G401 (cell line): ENCODE measurements around the gene NAB1. TPM values are rescaled to one million over a fixed set of nuclear protein-coding genes. Genes with fewer than 3 reads are reported as not detected.
"Not testable (repeated sequence)": the region's sequence is repeated elsewhere in the genome, so short reads cannot be mapped to it uniquely, and the experiment has no call there.

Source experiments
- DNase-seq: peaks from one replicate; pipeline ENCODE4 v3.0.0-alpha.2; 2015; ENCODE audit warnings: low spot score
- in situ Hi-C: cut with HindIII; loops from 2 replicates; pipeline ENCODE4 v1.10.0; 2016; ENCODE audit warnings: low sequenced_read_pairs, mixed read lengths
- total RNA-seq: library from RNA; depleted of rRNA; stranded (reverse); fragments of >200 nt; shearing (Covaris generic); gene quantifications from 2 replicates; pipeline ENCODE4 v1.2.3, GENCODE V29; 2014; rRNA removed

NAB1 gene
- total RNA-seq, result 2.1 and 3.3 TPM in 2 replicates

DNA sequence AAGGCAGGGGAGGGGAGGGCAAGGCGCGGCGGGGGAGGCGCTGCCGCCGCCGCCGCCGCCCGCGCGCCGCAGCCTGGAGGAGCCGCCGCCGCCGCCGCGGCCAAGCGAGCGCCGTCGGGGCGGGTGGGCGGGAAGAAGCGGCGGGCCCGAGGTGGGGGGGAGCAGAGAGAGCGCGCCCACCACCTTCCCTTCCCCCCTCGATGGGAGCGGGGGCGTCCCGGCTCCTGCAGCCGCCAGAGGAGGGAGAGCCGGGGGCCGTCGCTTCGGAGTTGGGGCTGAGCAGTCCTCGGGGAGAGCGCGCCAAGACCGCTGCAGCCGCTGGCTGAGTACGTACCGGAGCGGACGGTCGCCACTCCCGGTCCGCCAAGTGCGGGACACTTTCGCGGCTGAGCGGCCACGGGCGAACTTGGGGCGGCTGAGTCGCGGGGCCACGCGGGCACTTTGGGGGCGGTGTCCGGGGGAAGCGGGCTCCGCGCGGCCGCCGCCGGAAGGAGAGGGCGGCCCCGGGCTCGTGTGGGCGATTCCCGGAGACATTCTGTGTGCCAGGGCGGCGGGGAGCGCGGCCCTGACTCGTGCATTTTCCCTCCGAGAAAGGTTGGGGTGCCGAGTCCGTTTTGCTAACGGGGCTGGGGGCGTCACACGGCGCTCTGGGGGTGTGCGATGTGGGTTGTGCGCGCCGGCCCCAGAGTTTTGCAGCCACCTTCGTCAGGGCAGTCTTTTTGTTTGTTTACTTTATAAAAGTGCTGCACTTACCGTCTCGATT lies at the start of gene NAB1:
NAB1 (plus strand) TSS at position 49 of the 763 bp plus-strand sequence. CDS start 10,094 bp downstream, outside the sequence.
- in situ Hi-C loops, result no loop called here
- DNase-seq, result no peak

DNA sequence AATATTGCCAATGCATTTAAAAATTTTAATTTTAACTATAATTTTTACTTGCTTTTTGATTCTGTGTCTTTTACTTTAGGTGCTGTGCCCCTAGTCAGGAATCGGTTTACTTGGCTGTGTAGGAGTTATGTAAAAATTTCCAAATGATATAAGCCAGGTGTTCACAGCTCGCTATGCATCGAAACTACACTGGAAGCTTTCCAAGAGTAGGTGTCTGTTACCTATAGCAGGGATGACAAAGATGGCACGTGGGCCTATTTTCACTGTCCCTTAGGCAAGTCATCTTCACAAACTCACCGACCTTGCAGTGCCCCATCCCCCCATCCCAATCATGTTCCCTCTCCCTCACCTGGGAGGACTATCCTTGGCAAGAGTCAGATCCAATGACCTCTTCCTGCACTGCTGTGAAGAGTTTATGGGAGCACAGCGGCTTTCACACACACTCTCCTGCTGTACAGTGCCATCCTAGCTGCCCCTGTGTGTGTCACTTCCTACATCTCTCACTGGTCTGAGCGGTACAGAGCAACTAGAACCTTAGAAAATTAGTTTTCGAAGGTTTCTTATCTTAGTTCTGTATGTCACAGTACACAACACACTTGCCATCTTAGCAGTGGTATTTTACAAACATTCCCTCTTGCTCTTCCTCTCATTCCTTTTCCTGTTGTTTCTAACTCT lies 49.2 kb upstream of the NAB1 start:
- no peak for DNase-seq
- in situ Hi-C loops, result no loop called here

DNA sequence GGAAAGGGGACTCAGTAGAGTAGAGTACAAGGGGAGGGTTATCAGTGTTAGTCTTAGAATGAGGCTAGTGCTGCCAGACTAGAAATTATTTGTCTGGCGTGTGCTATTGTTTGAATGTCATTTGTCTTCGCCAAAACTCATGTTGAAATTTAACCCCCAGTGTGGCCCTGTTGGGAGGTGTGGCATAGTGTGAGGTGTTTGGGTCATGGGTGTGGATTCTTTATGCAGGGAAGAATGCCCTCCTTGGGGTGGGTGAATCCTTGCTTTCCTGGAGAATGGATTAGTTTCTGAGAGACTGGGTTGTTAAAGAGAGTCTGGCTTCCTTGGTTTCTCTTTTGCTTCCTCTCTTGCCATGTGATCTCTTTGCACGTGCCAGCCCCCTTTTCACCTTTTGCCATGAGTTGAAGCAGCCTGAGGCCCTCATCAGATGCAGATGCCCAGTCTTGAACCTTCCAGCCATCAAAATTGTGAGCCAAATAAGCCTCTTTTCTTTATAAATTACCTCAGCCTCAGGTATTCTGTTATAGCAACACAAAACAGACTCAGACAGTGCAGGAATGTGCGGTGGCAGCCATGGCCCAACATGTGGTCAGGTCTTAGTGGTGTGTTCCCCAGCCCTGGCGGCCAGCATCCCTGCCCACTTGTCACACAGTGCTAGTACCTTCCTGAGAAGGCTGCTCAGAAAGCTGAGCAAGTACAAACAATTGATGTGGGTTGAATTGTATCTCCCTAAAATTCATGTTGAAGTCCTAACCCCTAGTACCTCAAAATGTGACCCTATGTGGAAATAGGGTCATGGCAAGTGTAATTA lies 48.4 kb upstream of the NAB1 start:
- in situ Hi-C loops, result no loop called here
- DNase-seq, result no peak

DNA sequence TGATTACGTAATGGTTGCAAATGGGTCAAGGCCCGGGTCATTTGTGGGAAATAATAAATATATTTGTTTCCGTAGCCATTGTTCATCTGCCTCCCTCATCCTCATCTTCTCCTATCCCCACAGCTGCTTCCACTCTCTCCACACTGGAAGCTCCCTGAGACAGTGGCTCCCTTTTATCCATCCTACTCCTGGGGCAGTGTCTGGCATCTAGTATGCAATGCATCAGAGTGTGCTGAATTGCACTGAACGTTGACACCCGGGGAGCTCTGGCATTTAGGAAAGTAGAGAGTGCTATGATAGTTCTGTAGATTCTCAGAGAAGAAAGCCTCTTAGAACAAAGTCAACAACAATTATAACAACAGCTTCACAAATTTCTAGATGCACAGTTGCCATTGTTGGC lies 45.5 kb upstream of the NAB1 start:
- DNase-seq, result no peak
- in situ Hi-C loops, result no loop called here

DNA sequence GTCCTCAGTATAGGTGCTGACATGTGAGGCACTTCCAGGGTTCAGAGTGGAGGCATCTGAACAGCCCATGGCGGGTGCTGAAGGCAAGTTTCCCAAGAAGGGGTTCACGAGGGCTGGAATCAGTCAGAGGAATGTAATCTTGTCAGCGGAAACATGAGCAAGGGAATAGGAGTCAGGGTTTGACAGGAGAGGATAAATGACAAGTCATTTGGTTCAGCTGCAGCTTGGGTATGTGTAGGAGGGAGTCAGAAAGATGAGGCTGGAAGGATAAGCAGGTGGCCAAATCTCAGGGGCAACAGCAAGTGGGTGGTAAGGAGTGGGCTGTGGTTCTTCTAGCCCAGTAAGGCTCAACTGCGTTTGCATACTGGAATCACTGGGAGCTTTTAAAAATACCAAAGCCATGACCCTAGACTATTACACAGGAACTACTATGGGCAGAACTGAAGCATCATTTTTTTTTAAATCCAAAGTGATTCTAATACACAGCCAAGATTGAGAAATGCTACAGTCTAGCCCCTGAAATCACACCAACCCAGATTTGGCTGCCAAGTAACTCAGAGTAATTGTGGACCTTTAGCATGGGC lies 41.8 kb upstream of the NAB1 start:
- DNase-seq, result no peak

GRCh38 chr2:190607657-190608357 lies 41.1 kb upstream of the NAB1 start:
- in situ Hi-C loops, result no loop called here
- no peak for DNase-seq

More for the DNA sequence above, 41.8 kb upstream of the NAB1 start:
- in situ Hi-C loops, result no loop called here

- DNase-seq, in situ Hi-C loops: not testable (repeated sequence)
Observed at GRCh38 chr2:190608863-190609262, 40.0 kb upstream of the NAB1 start.

DNA sequence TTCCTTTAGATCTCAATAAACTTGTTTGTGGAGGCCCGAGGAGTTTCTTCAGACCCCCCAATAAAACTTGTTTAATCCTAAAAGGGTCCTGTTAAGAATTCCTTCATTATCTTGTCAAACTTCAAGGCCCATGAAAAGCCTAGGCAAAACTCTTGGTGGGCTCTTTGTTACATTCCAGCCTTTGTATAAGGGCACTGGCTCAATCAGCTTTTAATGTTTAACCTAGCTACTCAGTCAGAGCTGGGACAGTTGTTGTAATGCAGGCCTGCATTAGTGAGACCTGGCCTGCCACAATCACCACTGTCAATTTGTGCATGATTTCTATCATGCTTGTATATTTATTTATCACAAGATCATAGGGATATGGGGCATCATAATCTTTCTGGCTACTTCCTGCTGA lies 39.5 kb upstream of the NAB1 start:
- in situ Hi-C loops, result not testable (repeated sequence)

DNA sequence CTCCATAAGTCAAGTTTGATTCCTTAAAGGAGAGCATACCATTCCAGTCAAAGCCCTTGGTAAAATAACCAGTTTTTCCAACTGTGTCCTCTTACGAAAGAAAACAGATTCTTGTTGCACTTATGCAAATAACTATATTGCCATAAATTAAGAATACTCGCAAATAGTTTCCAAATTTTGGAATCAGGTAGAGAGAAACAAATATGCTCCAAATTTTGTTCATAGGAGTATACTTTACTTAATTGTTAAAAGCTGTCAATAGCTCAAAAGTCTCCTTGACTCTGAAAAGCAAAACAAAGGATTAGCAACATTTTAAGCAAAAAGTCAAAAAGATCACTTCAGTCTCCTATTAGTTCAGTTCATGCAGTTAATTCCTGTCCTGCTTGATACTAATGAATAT lies 38.4 kb upstream of the NAB1 start:
- in situ Hi-C loops, DNase-seq: not testable (repeated sequence)

More for the DNA sequence above, 39.5 kb upstream of the NAB1 start:
- not testable (repeated sequence) for DNase-seq

DNA sequence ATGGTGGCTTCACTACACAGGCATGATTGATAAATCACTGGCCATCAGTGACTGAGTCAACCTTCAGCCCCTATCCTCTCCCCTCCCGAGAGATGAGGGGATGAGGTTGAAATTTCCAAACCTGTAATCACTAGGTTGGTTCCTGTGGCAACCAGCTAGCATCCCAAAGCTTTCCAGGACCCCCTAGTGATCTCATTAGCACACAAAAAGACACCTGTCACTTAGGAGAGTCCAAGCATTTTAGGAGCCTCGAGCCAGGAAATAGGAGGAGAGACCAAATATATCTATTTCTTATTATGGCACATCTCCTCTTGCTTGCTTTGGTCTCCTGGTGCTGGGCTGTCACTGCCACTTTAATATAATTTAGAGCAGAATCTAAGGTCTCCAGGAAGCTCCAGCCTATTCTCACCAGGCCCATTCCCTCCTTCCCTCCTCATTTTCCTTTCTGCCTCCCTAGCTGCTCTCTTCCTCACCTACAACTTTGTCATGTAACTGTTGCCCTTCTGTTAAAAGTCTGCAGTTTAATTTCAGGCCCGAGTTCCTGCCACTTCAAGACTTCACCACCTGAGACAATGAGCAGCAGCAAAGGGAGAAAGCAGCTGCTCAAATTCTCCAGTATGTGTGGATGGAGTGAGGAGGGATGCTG lies 33.2 kb upstream of the NAB1 start:
- in situ Hi-C loops, result no loop called here
- DNase-seq, result peak; percentile 67

- in situ Hi-C loops, result no loop called here
Observed at GRCh38 chr2:190618030-190618429, 30.9 kb upstream of the NAB1 start.

DNA sequence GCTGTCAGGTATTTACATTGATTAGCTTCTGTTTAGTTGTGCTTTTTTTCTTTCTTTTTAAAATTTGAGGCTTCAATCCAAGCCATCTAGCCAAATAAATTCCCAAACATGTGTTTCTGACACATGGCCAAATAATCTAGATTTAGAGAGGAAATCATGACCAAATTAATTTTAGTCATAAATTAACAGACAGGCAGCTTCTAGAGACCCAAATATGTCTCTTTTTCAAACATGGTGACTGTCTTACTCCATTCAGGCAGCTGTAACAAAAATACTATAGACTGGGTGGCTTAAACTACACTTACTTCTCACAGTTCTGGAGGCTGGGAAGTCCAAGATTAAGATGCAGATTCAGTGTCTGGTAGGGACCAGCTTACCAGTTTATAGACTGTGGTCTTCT lies 23.2 kb upstream of the NAB1 start:
- peak; percentile 60 for DNase-seq
- in situ Hi-C loops, result no loop called here

More at GRCh38 chr2:190618030-190618429, 30.9 kb upstream of the NAB1 start:
- DNase-seq, result no peak

- DNase-seq, result peak; percentile 63
- in situ Hi-C loops, result no loop called here
Observed at GRCh38 chr2:190626641-190627210, 22.2 kb upstream of the NAB1 start.

DNA sequence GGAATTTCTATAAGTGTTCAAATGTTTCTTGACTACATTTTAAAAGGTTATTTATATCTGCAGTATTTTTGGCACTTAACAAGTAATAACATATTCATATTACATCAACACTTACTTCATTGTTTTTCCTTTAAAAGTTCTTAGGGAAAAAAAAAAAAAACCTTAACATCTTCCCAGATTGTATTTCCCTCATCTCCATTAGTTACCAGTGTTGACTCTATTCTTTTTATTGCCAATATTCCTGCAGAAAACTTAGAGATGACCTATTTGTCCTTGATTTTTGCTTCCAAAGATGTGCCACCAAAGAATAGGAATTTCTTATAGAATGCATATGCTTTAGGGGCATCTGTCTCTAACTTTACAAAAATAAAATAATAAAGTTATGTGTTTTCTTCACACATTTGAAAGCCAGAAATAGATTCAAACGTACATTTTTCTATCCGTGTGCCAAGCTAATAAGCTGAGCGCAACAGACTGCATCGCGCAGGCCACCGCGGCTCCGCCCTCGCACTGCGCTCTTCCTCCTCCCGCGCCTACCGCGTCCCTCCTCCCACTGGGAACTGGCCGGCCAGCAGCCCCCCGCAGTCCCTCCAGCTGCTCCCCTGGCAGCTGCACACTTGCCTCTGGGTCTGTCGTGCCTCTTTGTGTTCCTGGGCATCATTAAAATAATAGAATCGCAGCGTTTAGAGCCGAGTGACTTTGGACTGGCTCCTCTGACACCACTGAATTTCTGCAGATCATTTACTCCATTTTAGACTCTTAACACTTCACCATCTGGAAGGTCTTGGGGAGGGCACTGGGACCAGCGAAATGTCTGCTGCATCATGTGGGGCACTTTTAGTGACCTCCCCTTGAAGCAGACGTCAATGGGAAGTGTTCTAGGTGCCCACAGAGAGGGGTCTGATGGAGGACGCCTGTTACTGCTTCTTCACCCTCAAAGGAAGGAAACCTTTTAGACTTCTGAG lies 21.2 kb upstream of the NAB1 start:
- in situ Hi-C loops, result no loop called here
- DNase-seq, result peak; percentile 88

- in situ Hi-C loops, result no loop called here
- no peak for DNase-seq
Observed at GRCh38 chr2:190628591-190629319, 20.1 kb upstream of the NAB1 start.

DNA sequence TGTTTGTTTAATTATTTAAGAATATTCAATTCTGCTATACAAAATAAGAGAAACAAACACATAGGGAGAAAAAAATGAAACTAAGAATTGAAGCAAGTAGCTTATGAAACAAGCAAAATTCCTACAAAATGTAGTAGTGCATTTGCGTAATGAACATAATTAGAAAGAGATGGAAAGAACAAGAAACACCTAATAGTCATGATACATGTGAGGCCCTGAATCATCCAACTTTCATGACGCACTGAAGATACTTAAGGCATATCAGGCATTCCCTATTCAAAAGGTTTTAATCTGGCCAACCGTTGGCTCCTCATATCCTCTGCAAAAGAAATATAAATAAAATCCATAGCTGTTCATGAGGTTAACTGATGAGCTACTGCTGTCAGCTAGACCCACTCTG lies 14.5 kb upstream of the NAB1 start:
- no peak for DNase-seq
- in situ Hi-C loops, result no loop called here
